CD4-positive, alpha-beta T cell (primary cell): ENCODE measurements around the gene KPNA1. TPM values are rescaled to one million over a fixed set of nuclear protein-coding genes. Genes with fewer than 3 reads are reported as not detected.

ENCODE experiments used
- ATAC-seq: fragments of 200-7000 bp; cut with Tn5 transposase; one replicate; pipeline ENCODE4 v1.10.0; 2022; ENCODE audit warnings: mild to moderate bottlenecking; ENCODE audit not compliant: poor library complexity
- CTCF ChIA-PET: fragments of 350-600 bp; sonication (Branson Sonifier 250); formaldehyde crosslinking; loops from one replicate; lab custom pipeline; 2021; ENCODE audit warnings: antibody characterized with exemption, inconsistent platforms; lab: Charles Lee
- POLR2A ChIA-PET: fragments of 350-600 bp; sonication (Branson Sonifier 250); formaldehyde crosslinking; loops from one replicate; lab custom pipeline; 2021; ENCODE audit warnings: antibody characterized with exemption, inconsistent platforms; lab: Charles Lee
- DNase-seq, 14 experiments: peaks; one replicate each; pipeline ENCODE4 v3.0.0-alpha.2; 2013 to 2020; ENCODE audit warnings: mixed read lengths in 2 of 14
- H3K27ac ChIP-seq, 2 donors: one replicate each; pipeline versions ENCODE4 v1.5.1 to v1.7.0; 2013; ENCODE audit warnings: low read length in 2 of 2, low read depth in 1 of 2, mild to moderate bottlenecking in 1 of 2
- H3K27me3 ChIP-seq, 2 experiments: 1 replicate in 1 of 2; 2 replicates in 1 of 2; pipeline versions ENCODE4 v1.6.1 to v1.7.0; 2013; ENCODE audit warnings: low read length in 2 of 2, control low read depth in 1 of 2, mild to moderate bottlenecking in 1 of 2, moderate library complexity in 1 of 2; ENCODE audit not compliant: insufficient read depth in 2 of 2, control insufficient read depth in 1 of 2
- H3K36me3 ChIP-seq: one replicate; pipeline ENCODE4 v1.6.1; 2013; ENCODE audit warnings: low read length, control low read depth; ENCODE audit not compliant: insufficient read depth
- H3K4me1 ChIP-seq: one replicate; pipeline ENCODE4 v1.6.1; 2013; ENCODE audit warnings: low read length, control low read depth; ENCODE audit not compliant: insufficient read depth
- H3K4me3 ChIP-seq: one replicate; pipeline ENCODE4 v1.5.1; 2013; ENCODE audit warnings: mild to moderate bottlenecking, low read length, moderate library complexity
- H3K9me3 ChIP-seq, 2 experiments: 1 replicate in 1 of 2; 2 replicates in 1 of 2; pipeline versions ENCODE4 v1.6.1 to v1.7.0; 2013; ENCODE audit warnings: low read length in 2 of 2, mild to moderate bottlenecking in 2 of 2, control low read depth in 1 of 2, moderate library complexity in 1 of 2; ENCODE audit not compliant: control insufficient read depth in 1 of 2, insufficient read depth in 1 of 2
- H3K27ac Mint-ChIP-seq: one replicate; pipeline ENCODE4 v1.8.0; 2020; ENCODE audit warnings: mixed read lengths
- H3K27me3 Mint-ChIP-seq: one replicate; pipeline ENCODE4 v1.8.0; 2021; ENCODE audit warnings: mixed read lengths
- H3K36me3 Mint-ChIP-seq: one replicate; pipeline ENCODE4 v1.8.0; 2021; ENCODE audit warnings: low read depth, mixed read lengths
- H3K4me1 Mint-ChIP-seq: one replicate; pipeline ENCODE4 v1.8.0; 2021; ENCODE audit warnings: low read depth, mixed read lengths
- H3K4me3 Mint-ChIP-seq: one replicate; pipeline ENCODE4 v1.8.0; 2020; ENCODE audit warnings: mild to moderate bottlenecking, mixed read lengths
- H3K9me3 Mint-ChIP-seq: one replicate; pipeline ENCODE4 v1.8.0; 2020; ENCODE audit warnings: mixed read lengths
- intact Hi-C, 2 experiments: fragments of 100-400 bp; cut with DNase I in 1 of 2; cut with micrococcal nuclease in 1 of 2; formaldehyde crosslinking; loops; one replicate each; pipeline versions ENCODE4 v1.15.1 to v1.9.0; 2023 to 2025; cut with DNase I, micrococcal nuclease
- total RNA-seq, 174 experiments: library from RNA in 2 of 174; stranded (reverse) in 2 of 174; gene quantifications; one replicate each; pipeline ENCODE4 v1.2.3 and lab custom pipeline; 2021 to 2026
- TF ChIP-seq, protein P1 (sequence below): fragments of 200-600 bp; IDR thresholded peaks from one replicate; pipeline ENCODE4 v1.8.0; 2022; ENCODE audit warnings: antibody characterized with exemption, mild to moderate bottlenecking

Gene KPNA1
- total RNA-seq, 2 experiments from 2014 or later: 46.2 to 49.8 TPM

DNA sequence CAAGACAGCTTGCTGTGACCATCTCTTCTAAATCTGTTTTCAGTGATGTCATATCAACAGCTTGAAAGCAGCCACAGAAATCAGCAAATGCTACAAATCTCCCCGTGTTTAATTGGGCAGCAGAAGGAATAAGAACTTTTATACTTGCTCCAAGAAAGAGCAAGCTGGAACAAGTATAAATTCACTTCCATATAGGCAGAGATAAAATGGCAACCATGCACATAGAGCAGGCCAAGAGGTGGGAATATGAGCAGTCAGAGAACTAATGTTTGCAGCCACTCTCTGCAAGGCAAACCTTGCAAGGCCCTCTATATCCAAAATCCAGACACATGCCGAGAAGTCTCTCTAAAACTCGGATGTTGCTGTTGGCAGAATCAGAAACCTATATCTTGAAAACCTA is 33.3 kb upstream of the KPNA1 start:
- ATAC-seq: no peak
- H3K27ac Mint-ChIP-seq: no peak overlapping the region

DNA sequence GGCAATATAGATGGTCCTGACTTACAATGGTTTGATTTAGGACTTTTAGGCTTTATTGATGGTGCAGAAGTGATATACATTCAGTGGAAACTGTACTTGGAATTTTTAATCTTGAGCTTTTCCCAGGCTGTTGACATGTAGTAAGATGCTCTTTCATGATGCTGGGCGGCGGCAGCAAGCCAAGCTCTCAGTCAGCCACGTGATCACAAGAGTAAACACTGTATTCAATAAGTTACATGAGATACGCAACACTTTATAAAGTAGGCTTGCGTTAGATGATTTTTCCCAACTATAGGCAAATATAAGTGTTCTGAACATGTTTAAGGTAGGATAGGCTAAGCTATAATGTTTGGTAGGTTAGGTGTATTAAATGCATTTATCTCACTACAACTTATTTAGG is 31.4 kb upstream of the KPNA1 start:
- Histone ChIP-seq H3K4me1 (no peaks in the 10 kb centered on the region), H3K27me3 (no peaks in the 10 kb centered on the region), H3K4me3 (no peak overlapping the region), H3K27ac (no peak overlapping the region), H3K36me3 (peaks cover 78% of the 10 kb centered on the region), H3K9me3 (no peaks in the 10 kb centered on the region)
- Mint-ChIP-seq H3K9me3 (no peaks in the 10 kb centered on the region), H3K27me3 (no peaks in the 10 kb centered on the region), H3K36me3 (peaks cover 93% of the 10 kb centered on the region), H3K4me1 (no peaks in the 10 kb centered on the region), H3K4me3 (no peak overlapping the region), H3K27ac (no peak overlapping the region)
- TF ChIP-seq, protein P1, sequence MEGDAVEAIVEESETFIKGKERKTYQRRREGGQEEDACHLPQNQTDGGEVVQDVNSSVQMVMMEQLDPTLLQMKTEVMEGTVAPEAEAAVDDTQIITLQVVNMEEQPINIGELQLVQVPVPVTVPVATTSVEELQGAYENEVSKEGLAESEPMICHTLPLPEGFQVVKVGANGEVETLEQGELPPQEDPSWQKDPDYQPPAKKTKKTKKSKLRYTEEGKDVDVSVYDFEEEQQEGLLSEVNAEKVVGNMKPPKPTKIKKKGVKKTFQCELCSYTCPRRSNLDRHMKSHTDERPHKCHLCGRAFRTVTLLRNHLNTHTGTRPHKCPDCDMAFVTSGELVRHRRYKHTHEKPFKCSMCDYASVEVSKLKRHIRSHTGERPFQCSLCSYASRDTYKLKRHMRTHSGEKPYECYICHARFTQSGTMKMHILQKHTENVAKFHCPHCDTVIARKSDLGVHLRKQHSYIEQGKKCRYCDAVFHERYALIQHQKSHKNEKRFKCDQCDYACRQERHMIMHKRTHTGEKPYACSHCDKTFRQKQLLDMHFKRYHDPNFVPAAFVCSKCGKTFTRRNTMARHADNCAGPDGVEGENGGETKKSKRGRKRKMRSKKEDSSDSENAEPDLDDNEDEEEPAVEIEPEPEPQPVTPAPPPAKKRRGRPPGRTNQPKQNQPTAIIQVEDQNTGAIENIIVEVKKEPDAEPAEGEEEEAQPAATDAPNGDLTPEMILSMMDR: no peak
- CTCF ChIA-PET: interaction anchor here (0.9 kb wide), 1 partner anchor 8 kb away, joined by 3 read pairs; no protein-coding TSS in a partner anchor
- DNase-seq: no peak
- ATAC-seq: no peak
- intact Hi-C loops: no loop called here
- POLR2A ChIA-PET: no interaction called here

More for the DNA sequence above, 33.3 kb upstream of the KPNA1 start:
- no peak overlapping the region for H3K27ac ChIP-seq
- H3K4me3 ChIP-seq: no peak overlapping the region
- no peaks in the 10 kb centered on the region for H3K27me3 Mint-ChIP-seq
- POLR2A ChIA-PET: interaction anchor here (0.6 kb wide), 1 partner anchor 139 kb away, joined by 3 read pairs; no protein-coding TSS in a partner anchor
- TF ChIP-seq, protein P1: no peak
- H3K9me3 ChIP-seq: no peaks in the 10 kb centered on the region
- DNase-seq: no peak
- H3K4me1 ChIP-seq: no peaks in the 10 kb centered on the region
- CTCF ChIA-PET: no interaction called here
- H3K4me1 Mint-ChIP-seq: no peaks in the 10 kb centered on the region
- H3K9me3 Mint-ChIP-seq: no peaks in the 10 kb centered on the region
- intact Hi-C loops: no loop called here
- H3K36me3 ChIP-seq: peaks cover 87% of the 10 kb centered on the region
- H3K4me3 Mint-ChIP-seq: no peak overlapping the region
- peaks cover 98% of the 10 kb centered on the region for H3K36me3 Mint-ChIP-seq
- no peaks in the 10 kb centered on the region for H3K27me3 ChIP-seq

DNA sequence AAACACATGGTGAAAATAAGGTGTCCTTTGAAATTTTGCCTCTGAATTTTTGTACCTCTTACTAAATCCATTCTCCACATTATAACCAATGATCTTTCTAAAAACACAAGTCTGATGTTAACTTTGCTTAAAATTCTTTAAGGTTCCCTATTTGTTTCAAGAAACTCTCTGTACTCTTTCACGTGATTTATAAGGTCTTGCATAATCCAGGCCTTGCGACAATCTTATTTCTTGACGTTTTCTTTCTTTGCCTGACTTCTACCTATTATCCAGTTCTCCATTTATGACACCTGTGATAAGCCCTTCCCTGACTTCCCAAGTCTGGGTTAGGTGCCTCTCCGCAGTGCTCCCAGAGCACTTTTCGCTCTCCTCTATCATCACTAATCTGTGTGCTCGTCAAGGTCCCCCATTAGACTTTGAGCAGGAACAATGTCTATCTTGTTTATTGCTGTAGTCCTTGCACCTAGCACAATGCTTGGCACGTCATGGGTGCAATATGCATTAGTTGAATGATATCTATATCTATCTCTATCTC is 24.3 kb upstream of the KPNA1 start:
- Histone ChIP-seq H3K36me3 (peaks cover 80% of the 10 kb centered on the region), H3K9me3 (no peaks in the 10 kb centered on the region), H3K27me3 (no peaks in the 10 kb centered on the region), H3K4me3 (no peak overlapping the region), H3K4me1 (no peaks in the 10 kb centered on the region), H3K27ac (no peak overlapping the region)
- H3K36me3 Mint-ChIP-seq: peaks cover 89% of the 10 kb centered on the region
- intact Hi-C loops: no loop called here
- ATAC-seq: no peak
- DNase-seq: no peak
- no peaks in the 10 kb centered on the region for H3K9me3 Mint-ChIP-seq
- H3K4me1 Mint-ChIP-seq: peaks cover 9% of the 10 kb centered on the region
- no peak overlapping the region for H3K4me3 Mint-ChIP-seq
- ChIA-PET CTCF (interaction anchor here (1.1 kb wide), 1 partner anchor 21 kb away, joined by 4 read pairs; no protein-coding TSS in a partner anchor), POLR2A (interaction anchor here (0.7 kb wide), 1 partner anchor 24 kb away, joined by 3 read pairs; no protein-coding TSS in a partner anchor)
- H3K27me3 Mint-ChIP-seq: no peaks in the 10 kb centered on the region
- TF ChIP-seq, protein P1: no peak
- H3K27ac Mint-ChIP-seq: no peak overlapping the region
